Measurements from ENCODE around the gene DRD3. TPM values are rescaled to one million over a fixed set of nuclear protein-coding genes. Genes with fewer than 3 reads are reported as not detected.

The DRD3 gene
- polyA plus RNA-seq, 12 donors: not detected

GRCh38 chr3:114078126-114078525 is 100.7 kb downstream of the DRD3 start:
- DNase-seq: no peak

Other genes with a start within 250 kb of the DRD3 start
- 1 to 10 TPM in 8 of 12 donors, under 1 TPM in 3, not detected in 1; 0.59 to 2.0 (median 1.1) TPM for gene ZDHHC23, start 231.0 kb downstream of the DRD3 start, polyA plus RNA-seq (ENCODE audit: insufficient read length in 12 of 12)
- gene CCDC191, start 122.5 kb downstream of the DRD3 start, polyA plus RNA-seq (ENCODE audit: insufficient read length in 12 of 12): 10 to 100 TPM in 1 of 12 donors, 1 to 10 TPM in 9, not detected in 2; 2.4 to 14.4 (median 4.7) TPM
- 10 to 100 TPM in 11 of 12 donors, not detected in 1; 11.3 to 24.3 (median 15.1) TPM for gene QTRT2, start 122.3 kb downstream of the DRD3 start, polyA plus RNA-seq (ENCODE audit: insufficient read length in 12 of 12)
- gene ZNF80, start 58.5 kb upstream of the DRD3 start, polyA plus RNA-seq (ENCODE audit: insufficient read length in 12 of 12): not detected
- gene TIGIT, start 115.0 kb upstream of the DRD3 start, polyA plus RNA-seq (ENCODE audit: insufficient read length in 12 of 12): under 1 TPM in 6 of 12 donors, not detected in 6; 0.05 to 0.41 (median 0.21) TPM

Data from muscle of arm (tissue), 12 donors.